Gastroesophageal sphincter (tissue), 3 donors: ENCODE data around the gene KRT40.

ENCODE experiments used
- POLR2A ChIP-seq, 2 donors: fragments of 450-650 bp; IDR thresholded peaks; one replicate each; pipeline ENCODE4 v1.6.1; 2017; ENCODE audit warnings: antibody characterized with exemption in 2 of 2, mild to moderate bottlenecking in 2 of 2, moderate library complexity in 1 of 2
- TF ChIP-seq, protein P1 (sequence below), 4 experiments: fragments of 200-600 bp in 2 of 4; fragments of 450-650 bp in 2 of 4; sonication (generic) in 1 of 4; IDR thresholded peaks; one replicate each; pipeline ENCODE4 v1.5.1; 2017 to 2019; ENCODE audit warnings: antibody characterized with exemption in 4 of 4, mild to moderate bottlenecking in 2 of 4, moderate library complexity in 2 of 4

DNA sequence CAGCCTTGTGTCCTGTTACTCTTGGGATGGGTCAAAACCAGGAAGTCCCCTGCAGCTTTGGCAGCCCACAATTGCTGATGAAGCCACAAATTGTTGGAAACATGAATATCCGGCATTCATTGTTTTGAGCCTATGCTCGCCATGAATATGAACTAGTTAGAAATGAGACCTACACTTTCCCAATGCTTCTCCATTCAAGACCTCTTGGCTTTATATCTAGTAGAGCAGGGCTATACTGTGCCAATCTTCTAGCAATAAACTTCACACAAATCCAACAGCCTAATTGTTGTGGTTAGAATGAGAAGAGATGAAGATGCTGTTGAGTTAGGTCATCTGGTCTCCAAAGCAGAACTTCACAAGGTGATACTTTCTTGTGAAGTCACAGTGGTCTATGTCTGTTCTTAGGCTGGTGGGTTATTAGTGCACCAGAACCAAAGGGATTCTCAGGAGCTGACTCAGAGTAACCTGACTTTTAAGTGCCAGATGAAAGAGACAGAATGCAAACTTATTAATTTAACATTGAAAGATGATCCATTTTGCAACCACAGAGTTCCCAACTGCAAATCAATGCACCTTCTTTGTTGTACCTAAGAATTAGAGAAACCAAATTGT is 33.0 kb downstream of the KRT40 start:
- TF ChIP-seq POLR2A (IDR thresholded peaks at IDR 0.05): no peak
- TF ChIP-seq, protein P1, sequence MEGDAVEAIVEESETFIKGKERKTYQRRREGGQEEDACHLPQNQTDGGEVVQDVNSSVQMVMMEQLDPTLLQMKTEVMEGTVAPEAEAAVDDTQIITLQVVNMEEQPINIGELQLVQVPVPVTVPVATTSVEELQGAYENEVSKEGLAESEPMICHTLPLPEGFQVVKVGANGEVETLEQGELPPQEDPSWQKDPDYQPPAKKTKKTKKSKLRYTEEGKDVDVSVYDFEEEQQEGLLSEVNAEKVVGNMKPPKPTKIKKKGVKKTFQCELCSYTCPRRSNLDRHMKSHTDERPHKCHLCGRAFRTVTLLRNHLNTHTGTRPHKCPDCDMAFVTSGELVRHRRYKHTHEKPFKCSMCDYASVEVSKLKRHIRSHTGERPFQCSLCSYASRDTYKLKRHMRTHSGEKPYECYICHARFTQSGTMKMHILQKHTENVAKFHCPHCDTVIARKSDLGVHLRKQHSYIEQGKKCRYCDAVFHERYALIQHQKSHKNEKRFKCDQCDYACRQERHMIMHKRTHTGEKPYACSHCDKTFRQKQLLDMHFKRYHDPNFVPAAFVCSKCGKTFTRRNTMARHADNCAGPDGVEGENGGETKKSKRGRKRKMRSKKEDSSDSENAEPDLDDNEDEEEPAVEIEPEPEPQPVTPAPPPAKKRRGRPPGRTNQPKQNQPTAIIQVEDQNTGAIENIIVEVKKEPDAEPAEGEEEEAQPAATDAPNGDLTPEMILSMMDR (IDR thresholded peaks at IDR 0.05): no peak
